ENCODE measurements around the gene ZNF750.

GRCh38 chr17:82826956-82827355 is 12.9 kb downstream of the ZNF750 start:
- TF ChIP-seq, protein P1, sequence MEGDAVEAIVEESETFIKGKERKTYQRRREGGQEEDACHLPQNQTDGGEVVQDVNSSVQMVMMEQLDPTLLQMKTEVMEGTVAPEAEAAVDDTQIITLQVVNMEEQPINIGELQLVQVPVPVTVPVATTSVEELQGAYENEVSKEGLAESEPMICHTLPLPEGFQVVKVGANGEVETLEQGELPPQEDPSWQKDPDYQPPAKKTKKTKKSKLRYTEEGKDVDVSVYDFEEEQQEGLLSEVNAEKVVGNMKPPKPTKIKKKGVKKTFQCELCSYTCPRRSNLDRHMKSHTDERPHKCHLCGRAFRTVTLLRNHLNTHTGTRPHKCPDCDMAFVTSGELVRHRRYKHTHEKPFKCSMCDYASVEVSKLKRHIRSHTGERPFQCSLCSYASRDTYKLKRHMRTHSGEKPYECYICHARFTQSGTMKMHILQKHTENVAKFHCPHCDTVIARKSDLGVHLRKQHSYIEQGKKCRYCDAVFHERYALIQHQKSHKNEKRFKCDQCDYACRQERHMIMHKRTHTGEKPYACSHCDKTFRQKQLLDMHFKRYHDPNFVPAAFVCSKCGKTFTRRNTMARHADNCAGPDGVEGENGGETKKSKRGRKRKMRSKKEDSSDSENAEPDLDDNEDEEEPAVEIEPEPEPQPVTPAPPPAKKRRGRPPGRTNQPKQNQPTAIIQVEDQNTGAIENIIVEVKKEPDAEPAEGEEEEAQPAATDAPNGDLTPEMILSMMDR (IDR thresholded peaks at IDR 0.05), result no peak
- no peak for TF ChIP-seq POLR2AphosphoS5 (IDR thresholded peaks at IDR 0.05)
- no peak for TF ChIP-seq POLR2A (IDR thresholded peaks at IDR 0.05)
- TF ChIP-seq EP300 (IDR thresholded peaks at IDR 0.05), result no peak

Data from suprapubic skin (tissue), 4 donors.